HAP-1 (cell line): ENCODE results near the gene IRAK4.
"Not testable (repeated sequence)": the region's sequence is repeated elsewhere in the genome, so short reads cannot be mapped to it uniquely, and the experiment has no call there.

ENCODE experiments used
- DNase-seq, 2 experiments: peaks; one replicate each; pipeline ENCODE4 v3.0.0-alpha.2; 2016 to 2020; ENCODE audit warnings: low spot score in 2 of 2
- H3K27me3 ChIP-seq: fragments of 250-450 bp; sonication (Bioruptor Pico); 2 replicates; pipeline ENCODE4 v1.5.1; 2020; ENCODE audit warnings: low read depth, mild to moderate bottlenecking, moderate library complexity
- H3K36me3 ChIP-seq: fragments of 250-450 bp; sonication (Bioruptor Pico); replicated peaks from 2 replicates; pipeline ENCODE4 v1.5.1; 2020; ENCODE audit warnings: mild to moderate bottlenecking
- H3K4me1 ChIP-seq: fragments of 250-450 bp; sonication (Bioruptor Pico); 2 replicates; pipeline ENCODE4 v1.5.1; 2020; ENCODE audit warnings: mild to moderate bottlenecking
- H3K4me3 ChIP-seq: fragments of 250-450 bp; sonication (Bioruptor Pico); 2 replicates; pipeline ENCODE4 v1.5.1; 2020; ENCODE audit warnings: mild to moderate bottlenecking, moderate library complexity
- H3K9me3 ChIP-seq: fragments of 250-450 bp; sonication (Bioruptor Pico); 2 replicates; pipeline ENCODE4 v1.5.1; 2020; ENCODE audit warnings: mild to moderate bottlenecking, moderate library complexity
- in situ Hi-C: fragments of 300-500 bp; cut with MboI; formaldehyde crosslinking; loops from 3 replicates; pipeline ENCODE4 v1.14.3; 2020; ENCODE audit warnings: low sequenced_read_pairs, inconsistent platforms, mixed read lengths

IRAK4 gene

DNA sequence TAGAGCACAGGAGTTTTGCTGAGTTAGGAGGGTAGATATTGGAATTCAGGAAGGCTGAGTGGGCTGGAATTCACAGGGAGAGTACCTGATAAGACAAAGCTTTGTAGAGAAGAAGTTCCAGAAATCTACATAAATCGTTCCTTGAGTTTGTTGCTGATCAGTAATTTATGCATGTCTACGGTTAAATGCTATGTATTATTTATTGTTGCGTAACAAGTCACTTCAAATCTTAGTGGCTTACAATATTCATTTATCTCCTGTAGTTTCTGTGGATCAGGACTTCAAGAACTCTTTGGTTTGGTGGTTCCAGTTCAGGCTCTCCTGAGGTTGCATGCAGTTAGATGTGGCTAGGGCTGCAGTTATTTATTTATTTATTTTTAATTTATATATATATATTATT lies 7.9 kb upstream of the IRAK4 start:
- Histone ChIP-seq H3K4me3 (no peak overlapping the region), H3K9me3 (no peaks in the 10 kb centered on the region), H3K36me3 (peaks cover 5% of the 10 kb centered on the region), H3K27me3 (no peaks in the 10 kb centered on the region), H3K4me1 (no peaks in the 10 kb centered on the region; the same call in 1 of the 2 replicates)
- in situ Hi-C loops, result no loop called here
- no peak for DNase-seq

GRCh38 chr12:43751360-43751759 lies 7.4 kb upstream of the IRAK4 start:
- H3K27me3 ChIP-seq, DNase-seq, H3K4me1 ChIP-seq, H3K4me3 ChIP-seq, H3K36me3 ChIP-seq, in situ Hi-C loops, H3K9me3 ChIP-seq: not testable (repeated sequence)

GRCh38 chr12:43754015-43754414 lies 4.7 kb upstream of the IRAK4 start:
- Histone ChIP-seq H3K27me3 (no peaks in the 10 kb centered on the region), H3K36me3 (peaks cover 5% of the 10 kb centered on the region; the same call in 1 of the 2 replicates), H3K4me1 (peaks cover 10% of the 10 kb centered on the region), H3K9me3 (no peaks in the 10 kb centered on the region), H3K4me3 (no peak overlapping the region)
- DNase-seq, result no peak
- in situ Hi-C loops, result no loop called here

GRCh38 chr12:43758247-43758727 lies 464 bp upstream of the IRAK4 start:
- in situ Hi-C loops, result no loop called here
- H3K36me3 ChIP-seq, result peaks cover 5% of the 10 kb centered on the region; the same call in 1 of the 2 replicates
- peak overlapping the region; percentile 54 for H3K4me3 ChIP-seq
- peak; percentile 16 to 48 for DNase-seq
- H3K9me3 ChIP-seq, result no peaks in the 10 kb centered on the region
- H3K4me1 ChIP-seq, result peaks cover 16% of the 10 kb centered on the region
- no peaks in the 10 kb centered on the region for H3K27me3 ChIP-seq

- no peak overlapping the region for H3K4me3 ChIP-seq
- no peaks in the 10 kb centered on the region for H3K9me3 ChIP-seq
- in situ Hi-C loops, result no loop called here
- peaks cover 16% of the 10 kb centered on the region for H3K4me1 ChIP-seq
- H3K36me3 ChIP-seq, result no peaks in the 10 kb centered on the region
- no peak for DNase-seq
- H3K27me3 ChIP-seq, result no peaks in the 10 kb centered on the region
These were observed 1.6 kb downstream of the IRAK4 start for GRCh38 chr12:43760396-43760795.

DNA sequence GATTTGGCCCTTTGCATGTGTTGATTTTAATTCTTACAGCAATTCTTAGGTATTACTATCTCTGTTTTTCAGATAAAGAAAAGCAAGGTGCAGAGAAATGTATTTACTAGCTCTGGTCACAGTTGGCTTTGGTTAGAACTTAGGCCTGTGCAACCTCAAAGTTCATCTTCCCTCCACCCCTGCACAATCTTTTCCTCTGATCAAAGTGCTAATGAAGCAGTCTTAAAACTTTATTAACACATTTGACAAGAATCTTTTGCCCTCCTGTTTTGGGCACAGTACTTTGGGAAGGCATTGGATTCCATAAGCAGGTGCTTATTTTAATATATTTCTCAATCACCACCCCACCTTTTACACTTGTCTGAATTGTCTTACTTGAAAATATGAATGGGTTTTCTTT lies 2.7 kb downstream of the IRAK4 start:
- peaks cover 22% of the 10 kb centered on the region for H3K4me1 ChIP-seq
- no peak overlapping the region for H3K4me3 ChIP-seq
- H3K27me3 ChIP-seq, result no peaks in the 10 kb centered on the region
- in situ Hi-C loops, result no loop called here
- H3K36me3 ChIP-seq, result no peaks in the 10 kb centered on the region
- H3K9me3 ChIP-seq, result no peaks in the 10 kb centered on the region
- no peak for DNase-seq

DNA sequence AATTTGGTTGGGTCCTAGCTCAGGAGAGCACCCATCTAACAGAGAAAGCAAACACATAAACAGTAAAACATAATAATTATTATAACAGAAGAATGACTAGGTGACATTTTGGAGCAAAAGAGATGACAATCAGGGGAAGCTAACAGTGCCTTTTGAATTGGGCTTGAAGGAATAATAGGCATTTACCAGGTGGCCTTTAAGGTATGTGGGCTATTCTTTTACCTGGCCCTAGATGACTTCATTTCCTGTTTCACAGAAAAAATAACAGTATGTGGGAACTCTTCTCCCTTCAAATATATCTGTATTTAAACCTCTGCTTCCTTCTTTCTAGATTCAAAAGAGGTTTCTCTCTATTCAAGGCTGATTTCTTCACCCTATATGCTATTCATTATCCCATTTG lies 3.8 kb downstream of the IRAK4 start:
- no peak overlapping the region for H3K4me3 ChIP-seq
- no peak for DNase-seq
- in situ Hi-C loops, result no loop called here

DNA sequence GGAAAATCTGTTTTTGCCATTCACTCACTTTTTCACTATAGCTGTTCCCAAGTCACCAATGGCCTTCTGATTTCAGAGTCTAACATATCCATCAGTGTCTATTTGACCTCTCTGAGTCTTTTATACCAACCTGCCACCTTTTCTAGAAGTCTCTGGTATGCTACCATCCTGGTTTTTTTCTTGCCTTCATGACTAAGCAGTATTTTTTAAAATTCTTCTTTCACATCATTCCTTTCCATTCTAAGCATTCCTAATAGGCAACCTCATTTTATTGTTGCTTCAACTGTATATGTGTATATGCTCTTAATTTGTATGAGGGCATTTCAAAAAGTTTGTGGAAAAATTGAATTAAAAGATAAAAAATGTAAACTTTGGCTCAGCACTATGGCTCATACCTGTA lies 5.0 kb downstream of the IRAK4 start:
- Histone ChIP-seq H3K4me3 (no peak overlapping the region), H3K36me3 (no peaks in the 10 kb centered on the region), H3K27me3 (no peaks in the 10 kb centered on the region), H3K9me3 (no peaks in the 10 kb centered on the region), H3K4me1 (peaks cover 15% of the 10 kb centered on the region)
- in situ Hi-C loops, result no loop called here
- DNase-seq, result no peak

More for the DNA sequence above, 3.8 kb downstream of the IRAK4 start:
- H3K4me1 ChIP-seq, result peaks cover 23% of the 10 kb centered on the region
- no peaks in the 10 kb centered on the region for H3K27me3 ChIP-seq
- no peaks in the 10 kb centered on the region for H3K36me3 ChIP-seq
- H3K9me3 ChIP-seq, result no peaks in the 10 kb centered on the region

DNA sequence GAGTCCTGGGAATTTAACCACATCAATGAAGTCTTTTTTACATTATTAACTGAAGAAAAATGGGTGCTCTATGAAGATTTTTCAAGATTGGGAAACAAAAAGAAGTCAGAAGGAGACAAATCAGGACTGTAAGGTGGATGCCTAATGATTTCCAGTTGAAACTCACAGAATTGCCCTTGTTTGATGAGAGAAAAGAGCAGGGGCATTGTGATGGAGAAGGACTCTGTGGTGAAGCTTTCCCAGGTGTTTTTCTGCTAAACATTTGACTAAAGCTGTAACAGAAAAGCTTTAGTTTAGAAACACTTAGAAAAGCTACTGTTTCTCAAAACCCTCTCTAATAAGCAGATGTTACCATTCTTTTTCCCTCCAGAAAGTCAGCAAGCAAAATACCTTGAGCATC lies 5.8 kb downstream of the IRAK4 start:
- Histone ChIP-seq H3K4me3 (no peak overlapping the region), H3K36me3 (no peaks in the 10 kb centered on the region), H3K9me3 (no peaks in the 10 kb centered on the region), H3K4me1 (peaks cover 15% of the 10 kb centered on the region), H3K27me3 (no peaks in the 10 kb centered on the region)
- in situ Hi-C loops, result no loop called here
- no peak for DNase-seq

DNA sequence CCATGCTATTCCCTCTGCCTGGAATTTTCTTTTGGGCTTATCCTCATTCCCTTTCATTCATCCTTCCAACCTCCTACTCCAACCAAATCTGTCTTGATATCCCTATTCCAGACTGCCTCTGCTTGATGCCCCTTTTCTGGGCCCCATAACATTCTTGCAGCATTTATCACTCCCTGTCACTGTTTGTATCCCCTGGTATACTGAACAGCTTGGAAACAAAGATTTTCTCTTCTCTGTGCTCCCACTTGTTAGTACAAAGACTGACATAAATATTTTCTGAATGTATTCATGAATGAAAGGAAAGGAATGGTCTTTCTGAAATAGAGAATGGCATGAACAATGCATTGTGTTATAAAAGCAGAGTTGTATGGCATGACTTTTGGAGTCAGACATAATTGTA lies 7.5 kb downstream of the IRAK4 start:
- in situ Hi-C loops, result no loop called here
- Histone ChIP-seq H3K9me3 (no peaks in the 10 kb centered on the region), H3K4me1 (peaks cover 9% of the 10 kb centered on the region; the same call in 1 of the 2 replicates), H3K27me3 (no peaks in the 10 kb centered on the region), H3K36me3 (no peaks in the 10 kb centered on the region), H3K4me3 (no peak overlapping the region)
- peak; percentile 10 to 14 for DNase-seq

- in situ Hi-C loops, result loop anchor here (5.0 kb wide), 1 partner anchor 106 kb away; no protein-coding TSS in a partner anchor
- Histone ChIP-seq H3K4me1 (no peaks in the 10 kb centered on the region), H3K36me3 (no peaks in the 10 kb centered on the region; the same call in 1 of the 2 replicates), H3K4me3 (no peak overlapping the region), H3K27me3 (no peaks in the 10 kb centered on the region), H3K9me3 (no peaks in the 10 kb centered on the region)
- peak; percentile 15 to 24 for DNase-seq
These were observed 17.7 kb downstream of the IRAK4 start for GRCh38 chr12:43776498-43776897.

DNA sequence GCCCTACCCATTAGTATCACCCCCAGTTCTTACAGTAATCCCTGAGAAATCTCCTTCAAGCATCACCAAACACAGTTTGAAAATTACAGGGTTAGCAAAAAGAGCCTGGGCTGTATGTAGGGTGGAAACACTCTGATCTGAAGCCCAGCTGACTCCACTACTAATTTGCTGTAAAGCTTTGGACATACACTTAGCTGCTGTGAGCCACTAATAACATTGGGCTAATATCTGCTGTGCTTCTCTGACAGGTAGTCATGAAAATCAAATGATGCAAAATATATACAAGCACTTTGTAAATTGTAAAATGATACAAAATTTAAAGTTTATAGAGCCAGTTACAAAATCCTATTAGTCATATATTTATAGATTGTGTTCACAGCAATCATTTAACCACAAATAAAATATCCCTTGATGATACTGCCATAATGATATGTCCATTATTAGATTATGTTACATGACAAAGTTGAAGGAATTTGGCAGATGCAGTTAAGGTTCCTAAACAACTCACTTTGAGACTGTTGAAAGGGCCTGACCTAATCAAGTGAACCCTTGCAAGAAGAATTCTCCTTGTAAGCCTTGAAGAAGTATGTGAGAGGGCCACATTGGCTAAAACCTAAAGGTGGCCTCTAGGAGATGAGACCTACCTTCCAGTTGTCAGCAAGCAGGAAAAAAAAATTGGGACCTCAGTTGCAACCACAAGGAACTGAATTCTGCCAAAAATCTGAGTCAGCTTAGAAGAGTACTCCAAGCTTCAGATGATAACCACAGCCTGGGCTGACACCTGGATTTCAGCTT lies 28.3 kb downstream of the IRAK4 start:
- no peaks in the 10 kb centered on the region for H3K9me3 ChIP-seq
- H3K4me3 ChIP-seq, result no peak overlapping the region
- H3K36me3 ChIP-seq, result no peaks in the 10 kb centered on the region; the same call in 1 of the 2 replicates
- H3K4me1 ChIP-seq, result no peaks in the 10 kb centered on the region
- no peak for DNase-seq
- in situ Hi-C loops, result no loop called here
- no peaks in the 10 kb centered on the region for H3K27me3 ChIP-seq

GRCh38 chr12:43789941-43790340 lies 31.2 kb downstream of the IRAK4 start:
- no peaks in the 10 kb centered on the region; the same call in 1 of the 2 replicates for H3K36me3 ChIP-seq
- H3K4me1 ChIP-seq, result no peaks in the 10 kb centered on the region
- in situ Hi-C loops, result no loop called here
- no peak overlapping the region for H3K4me3 ChIP-seq
- no peaks in the 10 kb centered on the region for H3K27me3 ChIP-seq
- H3K9me3 ChIP-seq, result no peaks in the 10 kb centered on the region
- DNase-seq, result no peak

DNA sequence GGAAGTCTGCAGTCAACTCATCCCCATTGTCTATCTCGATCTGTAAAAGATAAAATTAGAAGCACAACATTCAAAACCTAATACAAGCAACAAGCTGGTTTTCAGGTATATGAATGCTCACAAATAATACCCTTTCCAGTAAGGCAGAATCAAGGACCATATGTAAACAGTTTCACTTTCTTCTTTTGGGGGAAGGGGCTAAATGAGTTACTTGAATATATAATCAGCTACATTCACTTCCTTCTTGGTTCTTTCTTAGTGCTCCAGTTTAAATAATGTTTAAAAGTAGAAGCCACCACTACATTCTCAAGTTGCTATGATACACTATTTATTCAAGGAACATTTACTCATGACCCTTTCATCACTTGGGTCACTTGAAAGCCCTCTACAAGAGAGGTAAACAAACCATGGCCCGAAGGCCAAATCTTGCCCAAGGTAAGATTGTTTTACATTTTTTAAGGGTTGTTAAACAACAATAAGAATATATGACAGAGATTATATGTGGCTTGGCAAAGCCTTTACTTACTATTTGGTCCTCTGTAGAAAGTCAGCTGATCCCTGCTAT lies 37.0 kb downstream of the IRAK4 start:
- H3K36me3 ChIP-seq, result peaks cover 34% of the 10 kb centered on the region
- in situ Hi-C loops, result no loop called here

More for the DNA sequence above, 37.0 kb downstream of the IRAK4 start:
- Histone ChIP-seq H3K4me3 (no peak overlapping the region), H3K27me3 (no peaks in the 10 kb centered on the region), H3K9me3 (no peaks in the 10 kb centered on the region), H3K4me1 (no peaks in the 10 kb centered on the region)
- DNase-seq, result no peak
